Keratinocyte (primary cell): ENCODE data around the gene KMT2C.

Source experiments
- CTCF ChIP-seq, 3 experiments: IDR thresholded peaks in 1 of 3; conservative IDR thresholded peaks in 1 of 3; optimal IDR thresholded peaks in 1 of 3; 2 replicates in 2 of 3; 3 replicates in 1 of 3; pipeline versions ENCODE3 to v1.5.1; 2011; ENCODE audit warnings: low read length in 3 of 3, mild to moderate bottlenecking in 3 of 3, moderate library complexity in 2 of 3, control low read depth in 1 of 3, inconsistent platforms in 1 of 3; ENCODE audit not compliant: insufficient read depth in 2 of 3; ENCODE audit errors: extremely low read depth in 1 of 3
- EZH2 ChIP-seq: IDR thresholded peaks from one replicate; pipeline ENCODE4 v1.6.1; 2012; ENCODE audit warnings: inconsistent platforms, mild to moderate bottlenecking, low read length, moderate library complexity

- no peak for TF ChIP-seq CTCF (optimal IDR thresholded peaks at IDR 0.05 in 1 of 3, IDR thresholded peaks at IDR 0.05 in 1 of 3, conservative IDR thresholded peaks at IDR 0.05 in 1 of 3; ENCODE audit: extremely low read depth in 1 of 3, insufficient read depth in 2 of 3, low read length in 3 of 3)
- TF ChIP-seq EZH2: no peak
Observed at GRCh38 chr7:152480664-152481063, 44.9 kb upstream of the KMT2C start.
